Breast epithelium (tissue), 3 donors: ENCODE measurements around the gene BDH2.

Experiments used
- CTCF ChIP-seq, 3 donors: fragments of 450-650 bp; IDR thresholded peaks; one replicate each; pipeline ENCODE4 v1.5.1; 2016 to 2017; ENCODE audit warnings: antibody characterized with exemption in 3 of 3, mild to moderate bottlenecking in 3 of 3, moderate library complexity in 3 of 3
- POLR2A ChIP-seq: fragments of 450-650 bp; IDR thresholded peaks from one replicate; pipeline ENCODE4 v1.6.1; 2016; ENCODE audit warnings: antibody characterized with exemption, mild to moderate bottlenecking, moderate library complexity
- POLR2AphosphoS5 ChIP-seq, 3 donors: sonication (generic); formaldehyde crosslinking; IDR thresholded peaks; one replicate each; pipeline ENCODE4 v1.6.1; 2017; ENCODE audit warnings: antibody characterized with exemption in 3 of 3

GRCh38 chr4:103089481-103089880 lies 10.2 kb downstream of the BDH2 start:
- TF ChIP-seq POLR2A (no peak), CTCF (IDR thresholded peaks at IDR 0.05) (no peak), POLR2AphosphoS5 (IDR thresholded peaks at IDR 0.05) (no peak)
